Right renal cortex interstitium (tissue), 3 donors: ENCODE results near the gene OR1J1. TPM values are rescaled to one million over a fixed set of nuclear protein-coding genes. Genes with fewer than 3 reads are reported as not detected.

ENCODE experiments used
- DNase-seq, 3 donors: peaks; one replicate each; pipeline ENCODE4 v3.0.0-alpha.2; 2013; ENCODE audit warnings: low read depth in 3 of 3, low spot score in 2 of 3
- polyA plus RNA-seq, 3 donors: library from polyadenylated mRNA; unstranded; fragments of 120-200 nt; gene quantifications; one replicate each; pipeline ENCODE4 v1.2.1, GENCODE V29; 2013; ENCODE audit not compliant: insufficient read length in 3 of 3

Gene OR1J1
- polyA plus RNA-seq, 3 donors = not detected

- DNase-seq = no peak
Observed at GRCh38 chr9:122446819-122447484, 30.8 kb downstream of the OR1J1 start.

- DNase-seq = no peak
Observed at GRCh38 chr9:122445155-122445749, 32.5 kb downstream of the OR1J1 start.

- DNase-seq = no peak
Observed at GRCh38 chr9:122444041-122444733, 33.5 kb downstream of the OR1J1 start.

DNA sequence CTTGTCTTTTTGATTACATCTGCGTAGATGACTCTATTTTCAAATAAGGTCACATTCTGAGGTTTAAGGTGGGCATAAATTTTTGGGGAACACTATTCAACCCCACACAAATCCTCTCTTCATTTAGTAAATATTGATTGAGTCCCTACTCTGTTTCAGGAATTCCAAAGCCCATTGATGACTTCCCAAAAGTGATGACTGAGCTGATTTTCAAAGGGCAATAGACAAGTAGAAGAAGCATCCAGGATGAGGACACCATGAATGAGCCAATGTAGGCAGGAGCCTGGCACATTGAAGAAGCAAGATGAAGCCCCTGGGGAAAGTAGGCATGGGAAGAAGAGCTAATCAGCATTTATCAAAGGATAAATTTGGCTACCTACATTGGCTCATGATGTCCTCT, 35.2 kb downstream of the OR1J1 start:
- DNase-seq = no peak

Other genes starting within 250 kb of the OR1J1 start
- 1 to 10 TPM; 3.3 to 3.8 (median 3.5) TPM for gene LHX6, start 249.0 kb downstream of the OR1J1 start, polyA plus RNA-seq
- 10 to 100 TPM; 37.7 to 39.3 (median 37.9) TPM for gene RBM18, start 213.1 kb downstream of the OR1J1 start, polyA plus RNA-seq
- 10 to 100 TPM; 42.8 to 46.3 (median 44.5) TPM for gene MRRF, start 213.0 kb downstream of the OR1J1 start, polyA plus RNA-seq
- 1 to 10 TPM; 4.4 to 6.3 (median 5.4) TPM for gene PTGS1, start 106.9 kb downstream of the OR1J1 start, polyA plus RNA-seq
- gene OR1J2, start 32.9 kb upstream of the OR1J1 start, polyA plus RNA-seq = not detected
- gene OR1J4, start 41.2 kb upstream of the OR1J1 start, polyA plus RNA-seq = not detected
- gene OR1N1, start 49.4 kb upstream of the OR1J1 start, polyA plus RNA-seq = not detected
- not detected for gene OR1N2, start 75.2 kb upstream of the OR1J1 start, polyA plus RNA-seq
- under 1 TPM; 0.11 to 0.18 (median 0.14) TPM for gene OR1L8, start 105.5 kb upstream of the OR1J1 start, polyA plus RNA-seq
- gene OR1Q1, start 136.8 kb upstream of the OR1J1 start, polyA plus RNA-seq = not detected
- not detected for gene OR1B1, start 179.7 kb upstream of the OR1J1 start, polyA plus RNA-seq
- not detected for gene OR1L1, start 183.8 kb upstream of the OR1J1 start, polyA plus RNA-seq
- gene OR1L3, start 197.2 kb upstream of the OR1J1 start, polyA plus RNA-seq = not detected
- gene OR1L4, start 246.1 kb upstream of the OR1J1 start, polyA plus RNA-seq = not detected